Erythroblast (primary cell): Measurements from ENCODE around the gene OBSCN.

Experiments used
- GATA1 ChIP-seq: IDR thresholded peaks from 2 replicates; pipeline ENCODE4 v1.6.1; 2011; ENCODE audit warnings: low read depth, mild to moderate bottlenecking, control low read depth, low read length, moderate library complexity
- POLR2A ChIP-seq: IDR thresholded peaks from 2 replicates; pipeline ENCODE4 v1.6.1; 2011; ENCODE audit warnings: mild to moderate bottlenecking, low read length

DNA sequence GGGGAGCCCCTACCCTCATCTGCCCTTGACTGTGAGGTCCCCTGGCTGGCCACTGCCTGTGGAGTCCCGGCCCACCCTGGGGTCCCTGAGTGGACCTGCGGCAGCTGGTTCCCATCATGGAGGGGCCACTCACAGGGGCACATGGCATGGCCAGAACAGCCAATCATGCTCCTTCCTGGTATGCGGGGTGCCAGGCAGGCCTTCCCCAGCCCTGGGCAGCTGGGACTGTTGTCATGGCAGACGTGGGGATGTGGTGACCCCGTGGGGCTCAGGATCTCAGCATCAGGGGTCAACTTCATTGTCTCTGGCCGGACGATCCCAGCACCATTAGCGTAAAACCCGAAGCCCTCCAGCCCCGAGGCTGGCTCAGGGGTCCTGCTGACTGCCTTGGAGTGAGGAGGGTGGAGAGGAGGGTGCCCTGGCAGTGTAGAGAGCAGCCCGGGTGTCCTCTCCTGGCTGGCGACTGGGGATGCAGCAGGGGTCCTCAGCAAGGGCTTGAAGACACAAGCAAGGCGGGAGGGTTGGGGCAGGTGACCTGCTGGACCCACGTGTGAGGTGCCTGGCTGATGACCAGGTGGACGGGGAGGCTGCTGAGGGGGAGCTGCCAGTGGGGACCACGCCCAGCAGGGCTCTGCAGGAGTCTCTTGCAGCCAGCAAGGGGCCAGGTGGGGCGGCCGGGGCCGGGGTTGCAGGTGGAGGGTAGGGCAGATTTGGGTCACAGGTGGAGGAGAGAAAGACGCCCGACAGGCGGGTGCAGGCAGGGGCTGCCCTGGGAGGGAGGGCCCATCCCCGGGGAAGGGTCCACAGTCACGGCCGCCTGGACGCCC, 153.7 kb downstream of the OBSCN start:
- TF ChIP-seq POLR2A, result no peak
- TF ChIP-seq GATA1, result no peak
